NT2/D1 (cell line): ENCODE results near the gene ADH1C.

Source experiments
- YY1 ChIP-seq: IDR thresholded peaks from 2 replicates; pipeline ENCODE4 v1.6.1; 2011; ENCODE audit not compliant: insufficient read length, insufficient read depth
- ZNF274 ChIP-seq: IDR thresholded peaks from 2 replicates; pipeline ENCODE4 v1.6.1; 2011; ENCODE audit warnings: mild to moderate bottlenecking, low read depth, low read length

- no peak for TF ChIP-seq YY1
- TF ChIP-seq ZNF274 = no peak
Measured at GRCh38 chr4:99381588-99382175, 29.1 kb upstream of the ADH1C start.
